Gastroesophageal sphincter (tissue), 3 donors: ENCODE data around the gene GPR35.

ENCODE experiments used
- EP300 ChIP-seq: sonication (generic); formaldehyde crosslinking; IDR thresholded peaks from one replicate; pipeline ENCODE4 v1.6.1; 2017; ENCODE audit warnings: antibody characterized with exemption, mild to moderate bottlenecking
- POLR2A ChIP-seq, 2 donors: fragments of 450-650 bp; IDR thresholded peaks; one replicate each; pipeline ENCODE4 v1.6.1; 2017; ENCODE audit warnings: antibody characterized with exemption in 2 of 2, mild to moderate bottlenecking in 2 of 2, moderate library complexity in 1 of 2
- POLR2AphosphoS5 ChIP-seq: sonication (generic); formaldehyde crosslinking; IDR thresholded peaks from one replicate; pipeline ENCODE4 v1.6.1; 2017; ENCODE audit warnings: antibody characterized with exemption
- TF ChIP-seq, protein P1 (sequence below), 4 experiments: fragments of 200-600 bp in 2 of 4; fragments of 450-650 bp in 2 of 4; sonication (generic) in 1 of 4; IDR thresholded peaks; one replicate each; pipeline ENCODE4 v1.5.1; 2017 to 2019; ENCODE audit warnings: antibody characterized with exemption in 4 of 4, mild to moderate bottlenecking in 2 of 4, moderate library complexity in 2 of 4

GRCh38 chr2:240620859-240621258 lies 4.4 kb upstream of the GPR35 start:
- TF ChIP-seq, protein P1, sequence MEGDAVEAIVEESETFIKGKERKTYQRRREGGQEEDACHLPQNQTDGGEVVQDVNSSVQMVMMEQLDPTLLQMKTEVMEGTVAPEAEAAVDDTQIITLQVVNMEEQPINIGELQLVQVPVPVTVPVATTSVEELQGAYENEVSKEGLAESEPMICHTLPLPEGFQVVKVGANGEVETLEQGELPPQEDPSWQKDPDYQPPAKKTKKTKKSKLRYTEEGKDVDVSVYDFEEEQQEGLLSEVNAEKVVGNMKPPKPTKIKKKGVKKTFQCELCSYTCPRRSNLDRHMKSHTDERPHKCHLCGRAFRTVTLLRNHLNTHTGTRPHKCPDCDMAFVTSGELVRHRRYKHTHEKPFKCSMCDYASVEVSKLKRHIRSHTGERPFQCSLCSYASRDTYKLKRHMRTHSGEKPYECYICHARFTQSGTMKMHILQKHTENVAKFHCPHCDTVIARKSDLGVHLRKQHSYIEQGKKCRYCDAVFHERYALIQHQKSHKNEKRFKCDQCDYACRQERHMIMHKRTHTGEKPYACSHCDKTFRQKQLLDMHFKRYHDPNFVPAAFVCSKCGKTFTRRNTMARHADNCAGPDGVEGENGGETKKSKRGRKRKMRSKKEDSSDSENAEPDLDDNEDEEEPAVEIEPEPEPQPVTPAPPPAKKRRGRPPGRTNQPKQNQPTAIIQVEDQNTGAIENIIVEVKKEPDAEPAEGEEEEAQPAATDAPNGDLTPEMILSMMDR (IDR thresholded peaks at IDR 0.05) = no peak
- no peak for TF ChIP-seq POLR2A (IDR thresholded peaks at IDR 0.05)
- TF ChIP-seq POLR2AphosphoS5 = no peak
- TF ChIP-seq EP300 = no peak
